IMR-90 (cell line): ENCODE measurements around the gene BCAS1. TPM values are rescaled to one million over a fixed set of nuclear protein-coding genes. Genes with fewer than 3 reads are reported as not detected.

ENCODE experiments used
- ATAC-seq: fragments of 200-7000 bp; cut with Tn5 transposase; 2 replicates; pipeline ENCODE4 v1.9.1; 2020; ENCODE audit warnings: low read depth, mild to moderate bottlenecking, moderate library complexity
- BruUV-seq: library from RNA; stranded (reverse); fragments of 400-500 nt; replicated peaks from 2 replicates; lab custom pipeline; 2021; lab: Mats Ljungman, UMichigan
- CTCF ChIA-PET: fragments of 300-600 bp; formaldehyde crosslinking; extraction: SDS; loops from one replicate; lab custom pipeline; 2021; ENCODE audit warnings: antibody characterized with exemption; lab: Yijun Ruan, JAX
- POLR2A ChIA-PET: fragments of 300-600 bp; sonication (Branson Sonifier 250); formaldehyde crosslinking; loops from one replicate; lab custom pipeline; 2022; ENCODE audit warnings: antibody characterized with exemption; ENCODE audit not compliant: unreplicated experiment; lab: Charles Lee
- DNase-seq: peaks from one replicate; pipeline ENCODE4 v3.0.0; 2013
- H2AFZ ChIP-seq: replicated peaks from 2 replicates; pipeline ENCODE3; 2013; ENCODE audit warnings: low read length, mild to moderate bottlenecking; ENCODE audit not compliant: poor library complexity
- H2AK5ac ChIP-seq: 2 replicates; pipeline ENCODE4 v1.6.1; 2013; ENCODE audit warnings: low read depth, low read length, inconsistent platforms
- H2AK9ac ChIP-seq: replicated peaks from 2 replicates; pipeline ENCODE3; 2013; ENCODE audit warnings: mild to moderate bottlenecking, low read depth, low read length, moderate library complexity; ENCODE audit not compliant: poor library complexity
- H2BK120ac ChIP-seq: 2 replicates; pipeline ENCODE4 v1.6.1; 2013; ENCODE audit warnings: low read depth, low read length, inconsistent platforms
- H2BK15ac ChIP-seq: 3 replicates; pipeline ENCODE4 v1.6.1; 2013; ENCODE audit warnings: low read depth, low read length, inconsistent platforms
- H2BK20ac ChIP-seq: 2 replicates; pipeline ENCODE4 v1.6.1; 2013; ENCODE audit warnings: low read depth, mild to moderate bottlenecking, inconsistent platforms, low read length, moderate library complexity
- H2BK5ac ChIP-seq: 2 replicates; pipeline ENCODE4 v1.6.1; 2013; ENCODE audit warnings: mild to moderate bottlenecking, low read depth, low read length, inconsistent platforms; ENCODE audit not compliant: poor library complexity, severe bottlenecking
- H3K14ac ChIP-seq: replicated peaks from 2 replicates; pipeline ENCODE4 v1.6.1; 2013; ENCODE audit warnings: low read depth, low read length, inconsistent platforms
- H3K18ac ChIP-seq: 2 replicates; pipeline ENCODE4 v1.6.1; 2013; ENCODE audit warnings: low read depth, low read length, control low read depth
- H3K23ac ChIP-seq: 2 replicates; pipeline ENCODE4 v1.6.1; 2013; ENCODE audit warnings: low read depth, low read length, inconsistent platforms
- H3K27ac ChIP-seq: 2 replicates; pipeline ENCODE4 v1.5.1; 2013; ENCODE audit warnings: mild to moderate bottlenecking, control low read depth, low read length; ENCODE audit not compliant: insufficient read depth
- H3K27me3 ChIP-seq: 2 replicates; pipeline ENCODE4 v1.6.1; 2013; ENCODE audit warnings: low read length; ENCODE audit not compliant: control insufficient read depth, insufficient read depth
- H3K36me3 ChIP-seq: 2 replicates; pipeline ENCODE4 v1.6.1; 2013; ENCODE audit warnings: low read length, mixed read lengths; ENCODE audit not compliant: control insufficient read depth, insufficient read depth
- H3K4ac ChIP-seq: 2 replicates; pipeline ENCODE4 v1.6.1; 2013; ENCODE audit warnings: low read depth, low read length, inconsistent platforms
- H3K4me1 ChIP-seq: 2 replicates; pipeline ENCODE4 v1.6.1; 2013; ENCODE audit warnings: low read length, mixed read lengths; ENCODE audit not compliant: control insufficient read depth, insufficient read depth
- H3K4me2 ChIP-seq: 2 replicates; pipeline ENCODE4 v1.6.1; 2013; ENCODE audit warnings: low read depth, mild to moderate bottlenecking, control low read depth, low read length, moderate library complexity
- H3K4me3 ChIP-seq: 2 replicates; pipeline ENCODE4 v1.5.1; 2013; ENCODE audit warnings: low read depth, mild to moderate bottlenecking, control low read depth, low read length, moderate library complexity; ENCODE audit not compliant: insufficient read depth
- H3K56ac ChIP-seq: 2 replicates; pipeline ENCODE4 v1.6.1; 2013; ENCODE audit warnings: low read length, inconsistent platforms; ENCODE audit not compliant: insufficient read depth; ENCODE audit errors: extremely low read depth
- H3K79me1 ChIP-seq, 2 experiments: 2 replicates each; pipeline ENCODE4 v1.6.1; 2013; ENCODE audit warnings: low read length in 2 of 2, inconsistent platforms in 1 of 2, low read depth in 1 of 2
- H3K9ac ChIP-seq: 2 replicates; pipeline ENCODE4 v1.6.1; 2013; ENCODE audit warnings: low read depth, low read length, control low read depth
- H3K9me1 ChIP-seq: 2 replicates; pipeline ENCODE4 v1.6.1; 2013; ENCODE audit warnings: low read length, inconsistent platforms; ENCODE audit not compliant: insufficient read depth
- H3K9me3 ChIP-seq: 2 replicates; pipeline ENCODE4 v1.6.1; 2013; ENCODE audit warnings: low read length; ENCODE audit not compliant: control insufficient read depth, insufficient read depth
- H4K20me1 ChIP-seq: 2 replicates; pipeline ENCODE4 v1.6.1; 2013; ENCODE audit warnings: low read length, inconsistent platforms; ENCODE audit not compliant: insufficient read depth
- H4K5ac ChIP-seq: 2 replicates; pipeline ENCODE4 v1.6.1; 2013; ENCODE audit warnings: mild to moderate bottlenecking, low read depth, low read length, control low read depth
- H4K8ac ChIP-seq, 2 experiments: 2 replicates each; pipeline ENCODE4 v1.6.1; 2013; ENCODE audit warnings: low read depth in 2 of 2, low read length in 2 of 2, control low read depth in 1 of 2, inconsistent platforms in 1 of 2
- H4K91ac ChIP-seq: 2 replicates; pipeline ENCODE4 v1.6.1; 2013; ENCODE audit warnings: low read depth, low read length, inconsistent platforms; ENCODE audit not compliant: insufficient read depth
- CHD1 ChIP-seq: IDR thresholded peaks from 2 replicates; pipeline ENCODE4 v1.6.1; 2012; ENCODE audit warnings: low read depth, low read length, improper control_type of control experiment
- WGBS, 2 experiments: methylation state at CpG; one replicate each; pipeline versions ENCODE4 v1.1.5 to v1.1.7; 2013; ENCODE audit warnings: missing lambda C conversion rate in 2 of 2; ENCODE audit not compliant: insufficient read length in 1 of 2; ENCODE audit errors: extremely low coverage in 2 of 2; 5-methylcytosine and 5-hydroxymethylcytosine counted together
- dilution Hi-C: fragments of 300-500 bp; cut with HindIII; formaldehyde crosslinking; loops from one replicate; pipeline ENCODE4 v1.14.3; 2018; ENCODE audit warnings: low sequenced_read_pairs; ENCODE audit not compliant: unreplicated experiment
- in situ Hi-C: fragments of 300-500 bp; cut with MboI; formaldehyde crosslinking; loops from 3 replicates; pipeline ENCODE4 v1.14.3; 2019; ENCODE audit warnings: low sequenced_read_pairs, inconsistent platforms, mixed read lengths
- intact Hi-C: fragments of 100-400 bp; cut with micrococcal nuclease; formaldehyde crosslinking; loops from 2 replicates; pipeline ENCODE4 v1.10.0; 2022
- polyA plus RNA-seq, 3 experiments: library from polyadenylated mRNA; depleted of rRNA; stranded (reverse); fragments of >200 nt; gene quantifications; 2 replicates each; pipeline ENCODE4 v1.2.3, GENCODE V29; 2012; ENCODE audit warnings: low replicate concordance in 1 of 3
- total RNA-seq: library from RNA; depleted of rRNA; stranded (reverse); fragments of >200 nt; gene quantifications from 2 replicates; pipeline ENCODE4 v1.2.3, GENCODE V29; 2012
- TF ChIP-seq, protein P1 (sequence below): conservative IDR thresholded peaks from 2 replicates; pipeline ENCODE4 v1.5.1; 2012; ENCODE audit warnings: mild to moderate bottlenecking, low read depth, low read length, improper control_type of control experiment

Gene BCAS1
- total and polyA plus RNA-seq, 2 of the 4 experiments (the other 2 are of a cell fraction): under 0.01 TPM; not detected in 1

DNA sequence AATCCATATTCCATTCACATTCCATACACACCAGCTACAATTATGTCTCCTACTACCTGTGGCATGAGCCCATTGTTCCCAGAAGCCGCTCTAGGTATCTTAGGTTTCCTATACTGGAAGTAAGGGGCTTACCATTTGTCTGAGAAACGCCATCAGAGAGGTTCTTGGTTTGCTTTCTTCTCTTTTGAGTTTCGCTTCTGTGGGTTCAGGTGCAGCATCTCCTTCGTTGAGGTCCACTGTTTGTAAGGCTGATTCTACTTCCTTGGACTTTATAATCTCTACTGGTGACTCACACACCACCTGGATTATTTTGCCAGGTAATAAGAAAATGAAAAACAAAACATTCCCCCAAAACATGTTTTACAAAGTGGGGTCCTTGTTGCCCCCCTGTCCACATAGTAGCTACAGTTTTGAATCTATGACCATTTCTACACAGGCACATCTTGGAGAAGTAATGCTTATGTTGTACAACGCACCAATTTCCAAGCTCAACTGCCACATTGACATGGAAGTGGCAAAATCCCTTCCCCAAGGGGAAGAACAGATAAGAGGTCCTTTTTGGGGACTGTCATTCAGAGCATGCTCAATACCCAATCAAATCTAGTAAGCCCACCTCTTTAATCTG, 103.5 kb downstream of the BCAS1 start:
- TF ChIP-seq CHD1: no peak
- TF ChIP-seq, protein P1, sequence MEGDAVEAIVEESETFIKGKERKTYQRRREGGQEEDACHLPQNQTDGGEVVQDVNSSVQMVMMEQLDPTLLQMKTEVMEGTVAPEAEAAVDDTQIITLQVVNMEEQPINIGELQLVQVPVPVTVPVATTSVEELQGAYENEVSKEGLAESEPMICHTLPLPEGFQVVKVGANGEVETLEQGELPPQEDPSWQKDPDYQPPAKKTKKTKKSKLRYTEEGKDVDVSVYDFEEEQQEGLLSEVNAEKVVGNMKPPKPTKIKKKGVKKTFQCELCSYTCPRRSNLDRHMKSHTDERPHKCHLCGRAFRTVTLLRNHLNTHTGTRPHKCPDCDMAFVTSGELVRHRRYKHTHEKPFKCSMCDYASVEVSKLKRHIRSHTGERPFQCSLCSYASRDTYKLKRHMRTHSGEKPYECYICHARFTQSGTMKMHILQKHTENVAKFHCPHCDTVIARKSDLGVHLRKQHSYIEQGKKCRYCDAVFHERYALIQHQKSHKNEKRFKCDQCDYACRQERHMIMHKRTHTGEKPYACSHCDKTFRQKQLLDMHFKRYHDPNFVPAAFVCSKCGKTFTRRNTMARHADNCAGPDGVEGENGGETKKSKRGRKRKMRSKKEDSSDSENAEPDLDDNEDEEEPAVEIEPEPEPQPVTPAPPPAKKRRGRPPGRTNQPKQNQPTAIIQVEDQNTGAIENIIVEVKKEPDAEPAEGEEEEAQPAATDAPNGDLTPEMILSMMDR: no peak
- Histone ChIP-seq H4K91ac (no peak overlapping the region), H3K4me3 (no peak overlapping the region), H3K27me3 (peaks cover 2% of the 10 kb centered on the region), H4K5ac (no peak overlapping the region), H2AFZ (no peak overlapping the region), H2BK20ac (no peak overlapping the region), H3K56ac (no peak overlapping the region), H3K9me3 (no peaks in the 10 kb centered on the region), H3K4me2 (no peak overlapping the region), H2BK5ac (no peak overlapping the region), H2AK5ac (no peak overlapping the region), H3K36me3 (no peaks in the 10 kb centered on the region), H3K18ac (no peak overlapping the region), H3K14ac (no peak overlapping the region), H4K20me1 (no peaks in the 10 kb centered on the region), H2AK9ac (no peak overlapping the region), H3K23ac (no peak overlapping the region), H4K8ac (no peak overlapping the region), H3K9ac (no peak overlapping the region), H3K9me1 (no peaks in the 10 kb centered on the region), H3K4me1 (no peaks in the 10 kb centered on the region), H3K4ac (no peak overlapping the region), H3K27ac (no peak overlapping the region), H2BK15ac (no peak overlapping the region), H2BK120ac (no peak overlapping the region), H3K79me1 (no peaks in the 10 kb centered on the region)
- dilution Hi-C loops: no loop called here
- CTCF ChIA-PET: interaction anchor here (1.5 kb wide), 1 partner anchor 11 kb away, joined by 3 read pairs; no protein-coding TSS in a partner anchor
- ATAC-seq: no peak
- POLR2A ChIA-PET: no interaction called here
- WGBS, 2 experiments: no CpG with 5 or more reads among the region's 5 CpGs
- intact Hi-C loops: no loop called here
- in situ Hi-C loops: no loop called here
- no TSS peak for BruUV-seq
- no peak for DNase-seq
